ENCODE results near the gene B3GNT3.
A peak's percentile ranks its signal among the peaks of the same experiment; 100 is the strongest.

Gene B3GNT3

DNA sequence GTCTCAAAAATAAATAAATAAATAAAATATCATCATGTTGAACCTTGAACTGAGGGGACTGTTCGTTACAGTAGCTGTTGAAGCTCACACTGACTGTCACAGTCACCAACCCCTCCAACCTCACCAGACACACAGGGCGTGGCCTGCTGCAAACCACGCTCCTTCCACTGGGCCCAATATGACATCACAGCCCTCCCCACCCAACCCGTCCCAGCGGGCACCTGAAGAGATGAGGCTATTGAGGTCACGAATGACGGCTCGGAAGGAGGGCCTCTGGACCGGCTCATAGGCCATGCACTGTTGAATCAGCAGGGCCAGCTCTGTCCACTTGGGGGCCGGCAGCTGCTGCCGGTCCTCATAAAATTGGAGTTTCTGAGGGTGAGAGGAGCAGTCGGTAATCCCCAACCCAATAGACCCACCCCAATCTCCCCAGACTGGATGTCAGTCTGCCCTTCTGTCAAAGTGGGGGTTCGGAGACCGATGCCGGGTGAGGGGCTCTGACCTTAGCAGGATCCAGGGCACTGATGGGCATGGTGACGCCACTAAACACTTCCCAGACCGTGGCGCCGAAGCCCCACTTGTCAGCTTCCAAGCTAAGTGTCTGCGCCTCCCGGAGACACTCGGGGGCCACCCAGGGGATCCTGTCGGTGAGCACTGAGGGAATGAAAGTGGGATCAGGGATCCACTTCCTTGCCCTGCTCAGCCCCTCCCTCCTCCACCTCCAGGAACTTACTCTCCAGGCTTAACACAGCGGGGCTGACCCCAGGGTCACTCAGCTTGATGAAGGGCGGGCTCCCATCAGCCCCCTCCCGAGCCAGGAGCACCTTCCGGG lies 39.6 kb downstream of the B3GNT3 start:
- no peak for DNase-seq (ENCODE audit: low read depth)

DNA sequence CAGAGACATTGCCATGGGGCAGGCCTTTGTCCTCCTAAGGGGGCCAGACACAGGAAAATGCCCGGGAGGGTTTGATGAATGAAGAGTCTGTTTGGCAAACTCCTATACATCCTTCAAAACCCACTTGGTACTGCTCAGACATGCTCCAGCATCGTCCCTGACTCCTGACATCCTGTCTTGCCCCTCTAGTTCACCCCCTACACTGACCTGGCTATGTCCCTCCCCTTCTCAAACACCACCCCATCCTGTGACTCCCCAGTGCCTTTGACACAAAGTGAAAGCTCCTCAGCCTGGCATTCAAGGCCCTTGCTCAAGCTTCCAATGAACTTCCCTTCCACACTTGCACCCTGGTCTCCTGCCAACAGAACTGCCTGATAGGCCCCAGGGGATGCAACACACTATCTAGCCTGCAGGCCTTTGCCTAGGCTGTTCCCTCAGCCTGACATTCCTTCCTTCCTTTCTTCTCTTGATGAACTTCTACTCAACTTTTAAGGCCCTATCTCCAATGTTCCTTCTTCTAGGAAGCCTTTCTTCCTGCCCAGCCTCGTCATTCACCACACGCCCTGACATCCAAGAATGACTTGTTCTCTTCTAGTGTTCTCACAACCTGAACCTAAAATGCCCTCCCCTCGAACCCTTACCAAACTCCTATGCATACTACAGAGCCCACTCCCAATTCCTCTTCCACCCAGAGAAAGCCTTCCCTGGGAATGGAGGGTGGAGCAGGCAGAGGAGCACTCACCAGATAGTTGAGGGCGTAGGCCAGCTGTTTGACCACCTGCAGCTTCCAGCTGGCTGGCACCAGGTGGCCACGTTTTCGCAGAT lies 40.5 kb downstream of the B3GNT3 start:
- DNase-seq (ENCODE audit: low read depth), result no peak

DNA sequence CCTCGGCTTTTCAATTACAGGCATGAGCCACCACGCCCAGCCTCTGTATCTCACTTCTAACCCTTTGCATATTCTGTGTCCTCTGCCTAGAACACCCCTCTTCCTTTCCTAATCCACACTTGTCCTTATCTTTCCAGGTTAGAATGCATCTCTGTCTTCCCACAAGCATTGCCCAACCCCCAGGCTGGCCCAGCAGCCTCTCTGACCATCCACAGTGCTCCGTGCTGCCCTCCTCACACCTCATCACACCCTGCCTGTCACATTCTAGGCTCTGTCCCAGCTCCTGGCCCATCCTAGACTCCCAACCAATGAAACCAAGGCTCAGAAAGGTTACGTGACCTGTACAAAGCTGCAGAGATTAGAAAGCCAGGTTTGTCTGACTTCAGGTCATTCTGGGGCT lies 41.6 kb downstream of the B3GNT3 start:
- DNase-seq (ENCODE audit: low read depth), result no peak

DNA sequence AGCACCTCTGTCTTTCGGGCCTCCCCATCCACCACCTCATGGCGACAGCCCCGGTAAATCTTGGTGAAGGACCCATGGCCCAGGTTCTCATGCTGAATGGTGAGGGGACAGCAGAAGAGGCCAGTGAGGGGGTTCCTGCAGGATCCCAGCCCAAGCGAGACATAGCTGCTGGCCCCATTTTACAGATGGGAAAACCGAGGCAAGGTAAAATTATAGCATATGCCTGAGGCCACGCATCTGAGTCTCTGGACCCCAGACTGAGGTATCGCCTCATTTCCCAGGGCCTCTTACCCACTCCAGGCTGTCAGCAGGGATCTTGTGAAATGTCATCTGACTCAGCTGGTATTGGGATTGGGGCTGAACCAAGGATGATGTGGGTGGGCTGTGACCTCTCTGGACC lies 43.0 kb downstream of the B3GNT3 start:
- DNase-seq (ENCODE audit: low read depth), result no peak

DNA sequence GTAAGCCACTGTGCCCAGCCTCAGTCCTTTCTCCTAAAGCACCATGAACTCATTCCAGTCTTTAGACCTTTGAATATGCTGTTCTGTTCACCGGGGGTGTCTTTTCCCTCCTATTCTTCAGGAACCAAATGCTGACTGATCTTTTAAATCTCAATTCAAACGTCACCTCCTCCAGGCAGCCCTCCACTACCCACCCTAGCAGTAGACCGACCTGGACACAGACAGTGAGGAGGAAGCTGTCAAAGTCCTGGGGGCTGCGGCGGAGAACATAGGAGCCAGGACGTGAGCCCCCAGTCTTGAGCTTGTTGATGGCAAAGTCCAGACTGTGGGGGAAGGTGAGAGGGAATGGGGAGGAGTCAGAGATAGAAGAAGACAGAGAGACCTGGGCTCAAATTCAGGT lies 45.1 kb downstream of the B3GNT3 start:
- no peak for DNase-seq (ENCODE audit: low read depth)

DNA sequence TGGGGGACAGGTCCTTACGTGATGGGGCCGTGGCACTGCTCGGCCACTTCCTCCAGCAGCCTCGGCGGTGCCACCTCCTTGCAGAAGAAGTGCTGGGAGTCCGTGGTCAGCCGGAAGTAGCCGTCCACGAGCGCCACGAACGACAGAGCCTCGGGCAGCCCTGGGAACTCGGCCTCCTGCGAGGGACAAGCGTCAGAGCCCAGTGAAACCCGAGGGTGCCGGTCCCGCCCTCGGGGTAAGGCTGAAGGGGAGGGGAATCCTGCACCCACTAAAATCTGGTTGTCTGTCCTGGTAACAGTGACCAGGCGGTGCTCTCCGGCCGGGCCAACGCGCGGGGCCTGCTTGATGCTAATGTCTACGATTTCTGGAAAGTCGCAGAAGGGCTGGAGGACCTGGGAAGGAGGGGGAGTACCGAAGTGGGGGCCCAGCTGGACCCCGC lies 46.5 kb downstream of the B3GNT3 start:
- no peak for DNase-seq (ENCODE audit: low read depth)

DNA sequence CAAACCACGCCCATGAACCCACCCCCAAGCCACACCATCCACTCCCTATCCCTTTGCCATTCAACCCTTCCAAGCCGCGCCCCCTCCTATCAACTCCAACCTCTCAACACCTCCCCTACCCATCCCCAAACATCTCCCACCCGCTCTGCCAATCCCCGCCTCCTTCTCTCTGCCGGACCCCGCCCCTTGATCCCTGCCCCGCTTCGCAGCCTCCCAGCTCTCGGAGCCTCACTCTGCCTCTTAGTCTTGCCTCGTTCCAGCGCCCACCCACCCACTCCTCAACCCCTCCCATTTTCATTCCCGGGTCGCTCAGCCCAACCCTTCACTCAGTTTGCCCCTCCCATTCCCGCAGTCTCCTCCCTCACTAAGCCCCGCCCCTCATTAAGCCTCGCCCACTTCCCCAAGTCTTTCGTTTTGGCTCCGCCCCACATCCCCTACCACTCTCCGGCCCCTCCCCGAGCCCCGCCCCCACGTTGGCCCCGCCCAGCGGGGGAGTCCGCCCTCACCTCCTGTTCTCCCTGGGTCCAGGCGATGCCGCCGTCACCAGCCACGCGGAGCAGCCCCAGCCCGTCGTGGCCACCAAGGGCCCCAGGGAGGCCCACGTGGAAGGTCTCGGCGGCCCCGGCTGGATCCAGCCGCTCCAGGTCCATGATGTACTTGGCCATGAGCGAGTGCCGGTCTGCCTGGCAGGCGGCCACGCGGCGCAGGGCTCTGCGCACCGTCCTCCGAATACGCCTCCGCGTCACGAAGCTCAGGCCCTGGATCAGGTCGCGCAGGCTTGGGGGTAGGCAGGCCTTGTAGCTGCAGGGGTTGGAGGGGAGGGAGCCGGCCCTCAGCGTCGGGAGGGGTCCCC lies 47.1 kb downstream of the B3GNT3 start:
- DNase-seq (ENCODE audit: low read depth), result no peak

DNA sequence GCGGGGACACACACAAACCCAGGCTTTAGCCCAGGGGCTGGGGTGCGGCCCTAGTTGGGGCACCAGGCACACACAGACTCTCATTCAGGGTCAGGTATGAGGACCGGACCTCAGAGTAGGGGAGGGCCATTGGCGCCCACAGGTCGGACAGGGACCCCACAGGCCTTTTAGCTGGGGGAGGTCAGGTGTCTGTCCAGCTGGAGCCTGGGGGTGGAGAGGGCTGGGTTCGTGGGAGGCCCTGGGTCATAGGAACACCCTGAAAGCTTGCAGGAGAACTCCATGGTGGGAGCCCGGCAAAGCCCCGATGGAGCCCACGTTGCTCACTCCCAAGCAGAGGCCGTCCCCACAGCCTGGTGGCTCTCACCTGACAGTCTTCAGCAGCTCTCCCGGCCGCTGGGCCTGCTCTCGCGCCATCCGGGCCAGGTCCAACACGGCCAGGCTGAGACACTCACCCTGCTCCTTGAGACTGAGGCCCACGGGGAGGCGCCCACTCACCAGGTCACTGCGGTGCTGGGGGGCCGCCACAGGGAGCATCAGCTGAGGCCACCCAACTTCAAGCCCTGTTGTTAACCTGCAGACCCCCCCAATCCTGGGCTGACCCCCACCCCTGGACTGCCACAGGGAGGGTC lies 47.8 kb downstream of the B3GNT3 start:
- no peak for DNase-seq (ENCODE audit: low read depth)

DNA sequence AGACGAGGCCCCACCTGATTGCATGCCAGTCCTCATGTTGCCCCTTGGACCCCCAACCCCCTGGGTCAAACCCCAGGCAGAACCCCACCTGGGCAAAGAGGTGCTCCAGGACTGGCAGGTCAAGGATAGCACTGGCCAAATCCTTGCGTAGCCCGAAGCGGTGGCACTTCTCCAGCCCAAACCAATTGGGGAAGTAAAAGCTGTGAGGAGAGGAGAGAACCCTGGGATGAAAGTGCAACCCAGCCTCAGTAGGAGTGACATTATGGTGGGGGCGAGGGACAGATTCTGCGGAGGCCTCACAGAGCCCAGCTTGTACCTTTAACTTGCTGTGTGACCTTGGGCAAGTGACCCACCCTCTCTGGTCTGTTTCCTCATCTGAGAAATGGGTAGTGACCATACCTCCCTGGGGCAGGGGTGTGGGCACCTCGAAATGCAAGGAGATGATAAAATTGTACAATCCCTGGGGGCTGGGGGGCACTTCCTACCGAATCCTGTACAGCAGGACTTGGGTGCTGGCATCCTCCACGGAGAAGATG lies 48.4 kb downstream of the B3GNT3 start:
- no peak for DNase-seq (ENCODE audit: low read depth)

DNA sequence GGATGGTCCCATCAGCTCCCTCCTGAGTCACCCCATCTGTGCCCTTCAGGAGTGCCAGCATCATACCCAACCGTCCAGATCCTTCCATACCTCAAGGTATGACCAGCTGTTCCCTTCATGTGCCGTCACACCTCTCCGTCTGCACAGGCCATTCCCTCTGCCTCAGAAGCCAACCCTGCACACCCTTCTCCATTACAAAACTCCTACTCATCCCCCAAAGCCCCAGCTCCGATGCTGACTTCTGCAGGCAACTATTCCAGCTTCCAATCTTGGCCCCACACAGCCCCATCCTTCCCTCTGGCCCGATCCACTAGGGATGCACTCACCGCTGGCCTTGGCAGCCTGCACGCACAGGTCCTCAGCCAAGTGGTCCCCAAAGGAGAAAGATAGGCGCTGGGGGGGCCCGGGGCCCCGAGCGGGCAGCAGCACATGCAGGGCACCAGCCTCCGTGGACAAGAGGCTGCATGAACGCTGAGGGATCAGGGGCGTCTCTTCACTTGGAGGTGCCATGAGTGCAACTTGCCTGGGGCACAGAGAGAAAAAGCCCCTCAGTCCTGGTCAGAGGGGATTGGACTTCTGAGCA lies 49.1 kb downstream of the B3GNT3 start:
- no peak for DNase-seq (ENCODE audit: low read depth)

DNA sequence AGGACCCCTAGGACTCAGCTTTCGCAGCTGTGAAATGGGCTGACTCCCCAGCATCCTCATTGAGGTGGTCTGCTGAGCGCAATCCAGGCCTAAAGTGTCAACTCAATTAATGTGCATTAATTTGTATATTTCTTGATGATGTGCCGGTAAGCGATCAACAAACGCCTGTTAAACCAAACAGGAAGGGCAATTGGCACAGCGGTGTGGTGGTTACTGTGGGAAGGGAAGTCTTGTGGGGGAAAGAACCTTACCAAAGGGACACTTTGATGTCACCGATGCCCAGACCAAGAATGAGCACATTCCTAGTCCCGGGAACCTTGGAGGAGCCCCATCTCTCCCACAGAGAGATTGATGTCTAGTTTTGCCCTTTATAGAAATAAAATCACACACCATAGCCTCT lies 51.2 kb downstream of the B3GNT3 start:
- DNase-seq (ENCODE audit: low read depth), result peak; percentile 31

DNA sequence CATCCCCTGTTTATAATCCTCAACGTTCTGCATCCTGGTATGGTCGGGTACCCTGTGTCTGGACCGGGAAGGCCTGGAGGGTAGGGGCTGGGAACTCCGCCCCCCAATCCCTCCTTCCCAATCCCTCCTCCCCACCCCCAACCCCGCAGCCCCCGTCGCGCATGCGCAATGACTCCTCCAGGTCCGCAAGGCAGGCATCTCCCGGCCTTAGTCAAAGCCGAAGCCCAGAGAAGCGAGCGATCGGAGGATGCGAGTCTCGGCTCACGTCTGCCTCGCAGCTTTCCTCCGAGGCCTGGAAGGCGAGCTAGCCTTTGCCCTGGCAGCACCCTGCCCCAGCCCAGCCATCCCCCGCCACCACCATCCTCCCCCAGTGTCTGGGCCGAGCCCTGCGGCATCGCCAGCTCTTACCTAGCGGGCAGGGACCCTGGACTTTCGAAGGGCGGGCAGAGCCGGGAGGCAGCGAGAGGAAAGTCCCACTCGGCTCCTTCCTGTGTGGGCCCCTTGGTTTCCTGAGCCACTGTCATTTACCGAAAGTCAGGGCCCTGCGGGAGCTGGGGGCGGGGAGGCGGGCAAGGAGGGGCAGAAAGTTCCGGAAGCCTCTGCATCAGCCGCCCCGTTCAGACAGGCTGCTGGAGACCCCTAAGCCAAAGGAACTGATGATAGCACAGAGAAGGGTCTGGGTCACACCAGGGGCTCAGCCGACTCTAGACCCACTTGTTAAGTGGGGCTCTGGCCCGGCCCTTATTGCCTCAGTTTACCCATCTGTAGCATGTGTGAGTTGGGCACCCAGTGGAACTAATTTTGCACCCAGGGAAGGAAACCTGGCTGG lies 52.8 kb downstream of the B3GNT3 start, which contains the start of gene JAK3:
TSS of gene JAK3 (minus strand) at position 445 of the 829 bp plus-strand sequence. CDS start 3,565 bp downstream, outside the sequence.
- peak; percentile 69 for DNase-seq (ENCODE audit: low read depth)

DNA sequence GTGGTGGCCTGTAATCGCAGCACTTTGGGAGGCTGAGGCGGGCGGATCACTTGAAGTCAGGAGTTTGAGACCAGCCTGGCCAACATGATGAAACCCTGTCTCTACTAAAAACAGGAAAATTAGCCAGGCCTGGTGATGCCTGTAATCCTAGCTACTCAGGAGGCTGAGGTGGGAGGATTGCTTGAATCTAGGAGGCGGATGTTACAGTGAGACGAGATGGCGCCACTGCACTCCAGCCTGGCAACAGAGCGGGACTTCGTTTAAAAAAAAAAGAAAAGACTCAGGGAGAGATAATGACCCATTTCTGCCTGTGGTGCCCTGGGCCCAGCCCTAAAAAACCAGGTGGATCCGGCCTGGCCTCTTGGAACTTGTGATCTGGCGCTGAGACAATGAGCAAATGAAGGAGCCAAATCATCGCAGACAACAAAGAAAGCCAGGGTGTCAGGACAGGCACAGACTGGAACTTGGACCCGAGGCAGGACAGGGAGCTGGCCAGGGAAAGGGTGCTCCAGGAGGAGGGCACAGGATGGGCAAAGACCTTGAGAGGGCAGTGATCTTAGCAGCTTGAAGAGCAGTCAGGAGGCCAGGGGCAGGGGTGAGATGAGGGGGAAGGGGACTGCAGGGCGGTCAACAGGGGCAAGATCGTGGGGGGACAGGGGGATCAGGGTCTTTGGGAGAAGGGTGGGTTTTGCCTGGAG lies 53.8 kb downstream of the B3GNT3 start:
- no peak for DNase-seq (ENCODE audit: low read depth)

DNA sequence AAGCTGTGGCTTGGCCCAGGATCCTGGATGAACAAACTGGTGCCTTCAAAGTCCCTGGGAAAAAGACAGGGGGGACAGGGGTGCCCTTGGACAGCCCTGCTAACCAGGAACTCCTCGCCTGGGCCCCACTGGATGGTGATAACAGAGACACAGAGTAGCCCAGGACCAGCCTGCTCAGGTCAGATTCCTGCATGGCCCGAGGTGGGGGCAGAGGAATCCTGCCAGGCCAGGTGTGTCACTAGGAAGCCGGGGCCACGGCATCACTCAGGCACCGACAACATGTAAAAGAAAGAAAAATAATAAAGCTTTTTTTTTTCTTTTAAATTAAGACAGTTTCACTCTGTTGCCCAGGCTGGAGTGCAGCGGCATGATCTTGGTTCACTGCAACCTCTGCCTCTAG lies 59.1 kb downstream of the B3GNT3 start:
- no peak for DNase-seq (ENCODE audit: low read depth)

DNA sequence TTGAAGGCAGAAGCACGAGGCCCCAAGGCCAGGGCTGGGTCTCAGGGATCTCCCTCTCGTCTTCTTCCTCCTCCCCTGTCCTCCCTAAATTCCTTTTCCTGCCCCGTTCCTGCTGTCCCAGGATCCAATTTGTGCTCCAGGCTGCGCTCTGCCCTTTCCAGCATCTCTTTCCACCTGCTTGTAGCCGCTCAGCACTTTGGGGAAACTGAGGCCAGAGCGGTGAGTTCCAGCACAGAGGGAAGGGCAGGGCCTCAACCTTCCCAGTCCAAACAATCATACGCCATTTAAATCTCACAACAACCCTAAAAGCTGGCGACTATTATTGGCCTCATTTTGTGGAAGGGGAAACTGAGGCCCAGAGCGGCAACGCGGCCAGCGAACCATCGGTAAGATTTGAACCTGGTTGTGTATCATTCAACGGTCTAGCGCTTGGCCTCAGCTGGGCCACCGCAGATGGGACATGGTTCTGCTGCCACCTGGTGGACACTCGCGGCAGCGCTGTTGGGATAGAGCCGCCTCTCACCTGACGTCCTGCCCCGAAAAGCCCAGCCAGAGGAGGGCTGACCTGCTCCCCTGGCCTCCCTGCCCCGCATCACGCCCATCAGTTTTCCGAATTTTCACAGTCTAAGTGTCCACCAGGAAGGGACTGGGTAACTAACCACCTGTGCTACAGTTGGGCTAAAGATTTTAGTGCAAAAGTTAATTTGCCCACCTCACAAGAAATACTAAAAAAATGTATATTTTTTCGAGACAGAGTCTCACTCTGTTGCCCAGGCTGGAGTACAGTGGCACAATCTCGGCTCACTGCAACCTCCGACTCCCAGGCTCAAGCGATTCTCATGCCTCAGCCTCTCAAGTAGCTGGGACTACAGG lies 60.6 kb downstream of the B3GNT3 start:
- DNase-seq (ENCODE audit: low read depth), result peak; percentile 80

DNA sequence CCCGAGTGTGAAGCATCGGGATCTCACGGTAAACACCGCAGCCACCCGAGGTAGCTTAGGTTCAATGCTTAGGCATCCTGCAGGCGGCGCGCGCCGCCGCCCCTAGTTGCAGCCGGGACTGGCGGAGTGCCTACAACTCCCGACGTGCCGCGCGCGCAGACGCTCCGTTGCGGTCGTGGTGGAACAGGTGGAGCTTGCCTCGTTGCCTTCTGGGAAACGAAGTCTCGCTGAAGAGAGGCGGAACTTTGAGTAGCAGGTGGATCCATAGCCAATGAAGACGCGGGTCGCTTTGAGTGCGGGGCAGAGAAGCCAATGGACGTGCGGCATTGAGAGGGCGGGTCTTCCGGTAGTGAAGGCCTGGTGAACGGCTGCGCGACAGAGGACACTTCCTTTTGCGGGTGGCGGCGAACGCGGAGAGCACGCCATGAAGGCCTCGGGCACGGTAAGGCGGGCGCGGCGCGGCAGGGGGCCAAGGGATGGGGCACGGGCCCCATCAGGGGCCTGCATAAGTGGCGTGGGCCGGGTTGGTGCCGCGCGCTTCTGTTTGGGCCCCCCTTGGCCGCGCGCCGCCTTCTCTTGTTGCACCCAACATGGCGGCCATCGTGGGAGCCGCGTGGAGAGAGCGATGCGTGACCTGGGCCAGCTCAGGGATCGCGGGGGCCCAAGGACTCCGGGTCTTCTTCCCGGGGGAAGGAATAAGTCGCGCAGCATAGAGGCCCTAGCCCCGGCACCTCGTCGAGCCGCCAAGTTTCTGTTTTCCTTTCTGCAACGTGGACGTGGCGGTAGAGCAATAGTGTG lies 64.8 kb downstream of the B3GNT3 start, which contains the start of gene RPL18A:
TSS of gene RPL18A (plus strand) at position 378 of the 798 bp plus-strand sequence. CDS start at position 425, 47 bp downstream.
- peak; percentile 99 for DNase-seq (ENCODE audit: low read depth)

DNA sequence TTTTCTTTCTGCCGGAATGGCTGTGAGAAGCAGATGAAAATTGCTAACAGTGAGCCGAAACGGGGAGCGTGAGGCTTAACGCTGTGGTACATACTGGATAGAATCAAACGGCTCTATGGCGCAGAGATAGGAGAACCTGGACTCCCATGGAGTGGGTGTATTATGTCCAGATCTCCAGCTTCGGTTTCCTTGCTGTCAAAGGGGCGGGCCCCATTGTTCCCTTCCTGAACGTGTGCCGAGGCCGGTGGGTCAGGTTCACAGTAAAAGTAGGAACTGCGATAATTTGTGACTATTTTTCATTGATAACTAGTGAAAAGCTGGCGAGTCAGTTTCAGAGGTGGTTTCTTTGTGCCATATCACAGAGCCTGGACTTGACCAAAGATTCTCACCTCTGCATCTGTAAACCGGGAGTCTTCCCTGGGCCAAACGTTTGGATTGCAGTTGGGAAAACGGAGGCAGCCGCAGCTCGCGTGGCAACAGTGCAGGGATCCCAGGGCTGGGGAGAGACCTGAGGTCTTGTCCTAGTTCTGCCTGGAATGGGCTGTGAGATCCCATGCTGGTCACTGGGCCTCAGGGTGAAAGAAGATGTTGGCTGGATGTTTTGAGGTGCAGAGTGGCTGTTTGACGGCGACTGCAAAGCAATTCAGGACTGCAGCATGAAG lies 65.5 kb downstream of the B3GNT3 start:
- no peak for DNase-seq (ENCODE audit: low read depth)
